IMR-90 (cell line): ENCODE measurements around the gene MEGF6.

ENCODE experiments used
- CEBPB ChIP-seq: IDR thresholded peaks from 2 replicates; pipeline ENCODE4 v1.6.1; 2012; ENCODE audit warnings: low read depth, low read length, improper control_type of control experiment
- RCOR1 ChIP-seq: IDR thresholded peaks from 2 replicates; pipeline ENCODE4 v1.6.1; 2012; ENCODE audit warnings: mild to moderate bottlenecking, low read length, improper control_type of control experiment; ENCODE audit not compliant: insufficient replicate concordance
- TF ChIP-seq, protein P1 (sequence below): conservative IDR thresholded peaks from 2 replicates; pipeline ENCODE4 v1.5.1; 2012; ENCODE audit warnings: mild to moderate bottlenecking, low read depth, low read length, improper control_type of control experiment

DNA sequence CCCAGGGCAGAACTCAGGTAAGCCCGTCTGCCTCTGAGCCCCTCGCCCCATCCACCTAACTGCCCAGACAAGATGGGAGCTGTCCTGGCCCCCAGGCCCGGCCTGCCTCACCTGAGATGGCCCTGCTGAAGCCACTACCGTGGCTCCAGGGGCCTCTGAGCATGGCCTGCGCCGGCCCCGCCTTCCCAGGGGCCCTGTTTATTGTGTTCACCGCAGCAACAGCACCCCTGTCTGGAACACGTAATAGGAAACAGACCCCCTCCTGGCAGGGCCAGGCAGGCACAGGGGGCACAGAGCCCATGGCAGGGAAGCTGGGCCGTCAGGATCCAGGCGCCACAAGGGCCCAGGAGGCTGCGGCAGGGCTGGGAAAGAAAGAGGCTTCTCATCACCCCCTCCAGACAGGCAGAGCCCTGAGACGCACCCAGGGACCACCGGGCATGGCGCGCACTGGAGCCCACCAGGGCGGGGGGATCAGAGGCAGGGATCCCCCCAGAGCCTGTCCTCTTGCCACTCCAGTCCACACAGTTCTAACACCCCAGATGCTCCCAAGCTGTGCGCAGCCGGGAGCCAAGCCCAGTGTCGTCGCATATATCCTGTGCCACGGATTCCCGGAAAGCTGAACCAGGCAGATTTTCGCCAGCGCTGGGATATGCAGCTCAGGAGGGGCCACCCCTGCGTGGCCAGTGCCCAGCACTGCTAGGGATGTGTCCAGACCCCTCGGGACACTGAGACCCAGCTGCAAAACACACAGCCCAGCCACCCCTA is 94.2 kb downstream of the MEGF6 start:
- TF ChIP-seq, protein P1, sequence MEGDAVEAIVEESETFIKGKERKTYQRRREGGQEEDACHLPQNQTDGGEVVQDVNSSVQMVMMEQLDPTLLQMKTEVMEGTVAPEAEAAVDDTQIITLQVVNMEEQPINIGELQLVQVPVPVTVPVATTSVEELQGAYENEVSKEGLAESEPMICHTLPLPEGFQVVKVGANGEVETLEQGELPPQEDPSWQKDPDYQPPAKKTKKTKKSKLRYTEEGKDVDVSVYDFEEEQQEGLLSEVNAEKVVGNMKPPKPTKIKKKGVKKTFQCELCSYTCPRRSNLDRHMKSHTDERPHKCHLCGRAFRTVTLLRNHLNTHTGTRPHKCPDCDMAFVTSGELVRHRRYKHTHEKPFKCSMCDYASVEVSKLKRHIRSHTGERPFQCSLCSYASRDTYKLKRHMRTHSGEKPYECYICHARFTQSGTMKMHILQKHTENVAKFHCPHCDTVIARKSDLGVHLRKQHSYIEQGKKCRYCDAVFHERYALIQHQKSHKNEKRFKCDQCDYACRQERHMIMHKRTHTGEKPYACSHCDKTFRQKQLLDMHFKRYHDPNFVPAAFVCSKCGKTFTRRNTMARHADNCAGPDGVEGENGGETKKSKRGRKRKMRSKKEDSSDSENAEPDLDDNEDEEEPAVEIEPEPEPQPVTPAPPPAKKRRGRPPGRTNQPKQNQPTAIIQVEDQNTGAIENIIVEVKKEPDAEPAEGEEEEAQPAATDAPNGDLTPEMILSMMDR: no peak
- no peak for TF ChIP-seq CEBPB
- TF ChIP-seq RCOR1: no peak
